HG03575 (cell line): ENCODE measurements around the gene SEMA6B.

Source experiments
- ATAC-seq: cut with Tn5 transposase; IDR thresholded peaks from one replicate; pipeline ENCODE4 v1.9.1; 2021; ENCODE audit not compliant: unreplicated experiment, insufficient number of reproducible peaks, low FRiP score; ENCODE audit errors: extremely low read depth

Gene SEMA6B

DNA sequence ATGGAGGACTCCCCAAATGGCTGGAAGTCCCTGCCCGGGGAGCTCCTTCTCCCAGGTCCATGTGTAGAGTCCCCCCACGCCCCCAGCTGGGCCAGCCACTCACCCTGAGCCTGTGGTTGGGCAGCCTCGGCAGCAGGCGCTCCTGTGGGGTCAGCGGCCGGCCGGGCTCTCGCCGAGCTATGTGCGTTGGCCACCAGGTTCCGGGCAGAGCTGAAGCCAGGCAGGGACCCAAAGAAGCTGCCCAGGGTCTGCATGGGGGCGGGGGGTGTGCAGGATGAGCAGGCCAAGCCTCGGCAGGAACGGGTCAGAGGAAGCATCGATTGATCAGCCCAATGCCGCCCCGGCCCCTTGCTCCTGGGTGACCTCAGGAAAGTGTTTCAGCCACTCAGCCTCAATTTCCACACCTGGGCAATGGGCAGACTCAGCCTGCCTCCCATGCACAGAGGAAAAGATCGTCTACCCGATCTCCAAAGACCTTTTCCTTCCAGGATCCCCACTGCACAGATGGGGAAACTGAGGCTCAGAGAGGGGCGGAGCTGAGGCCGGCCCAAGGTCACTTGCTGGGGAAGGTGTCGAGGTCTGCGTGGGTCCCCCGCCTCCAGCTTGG lies 41.9 kb downstream of the SEMA6B start:
- no peak for ATAC-seq

GRCh38 chr19:4516939-4517300 lies 42.6 kb downstream of the SEMA6B start:
- ATAC-seq: no peak

GRCh38 chr19:4516199-4516938 lies 43.1 kb downstream of the SEMA6B start:
- ATAC-seq: no peak

GRCh38 chr19:4515732-4516131 lies 43.8 kb downstream of the SEMA6B start:
- ATAC-seq: no peak

DNA sequence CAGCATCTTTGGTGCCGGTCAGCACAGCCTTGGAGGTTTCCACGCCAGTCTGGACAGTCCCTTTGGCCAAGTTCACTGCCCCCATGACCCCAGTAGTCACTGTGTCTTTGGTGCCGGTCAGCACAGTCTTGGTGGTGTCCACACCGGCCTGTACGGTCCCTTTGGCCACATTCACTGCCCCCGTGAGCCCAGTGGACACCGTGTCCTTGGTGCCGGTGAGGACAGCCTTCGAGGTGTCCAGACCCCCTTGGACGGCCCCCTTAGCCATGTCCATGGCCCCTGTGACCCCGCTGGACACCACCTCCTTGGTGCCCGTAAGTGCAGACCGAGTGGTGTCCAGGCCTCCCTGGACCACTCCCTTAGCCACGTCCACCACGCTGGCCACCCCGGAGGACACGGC lies 46.2 kb downstream of the SEMA6B start:
- no peak for ATAC-seq

- ATAC-seq: no peak
These were observed 47.4 kb downstream of the SEMA6B start for GRCh38 chr19:4512070-4512469.

GRCh38 chr19:4511300-4512054 lies 48.0 kb downstream of the SEMA6B start:
- ATAC-seq: no peak

DNA sequence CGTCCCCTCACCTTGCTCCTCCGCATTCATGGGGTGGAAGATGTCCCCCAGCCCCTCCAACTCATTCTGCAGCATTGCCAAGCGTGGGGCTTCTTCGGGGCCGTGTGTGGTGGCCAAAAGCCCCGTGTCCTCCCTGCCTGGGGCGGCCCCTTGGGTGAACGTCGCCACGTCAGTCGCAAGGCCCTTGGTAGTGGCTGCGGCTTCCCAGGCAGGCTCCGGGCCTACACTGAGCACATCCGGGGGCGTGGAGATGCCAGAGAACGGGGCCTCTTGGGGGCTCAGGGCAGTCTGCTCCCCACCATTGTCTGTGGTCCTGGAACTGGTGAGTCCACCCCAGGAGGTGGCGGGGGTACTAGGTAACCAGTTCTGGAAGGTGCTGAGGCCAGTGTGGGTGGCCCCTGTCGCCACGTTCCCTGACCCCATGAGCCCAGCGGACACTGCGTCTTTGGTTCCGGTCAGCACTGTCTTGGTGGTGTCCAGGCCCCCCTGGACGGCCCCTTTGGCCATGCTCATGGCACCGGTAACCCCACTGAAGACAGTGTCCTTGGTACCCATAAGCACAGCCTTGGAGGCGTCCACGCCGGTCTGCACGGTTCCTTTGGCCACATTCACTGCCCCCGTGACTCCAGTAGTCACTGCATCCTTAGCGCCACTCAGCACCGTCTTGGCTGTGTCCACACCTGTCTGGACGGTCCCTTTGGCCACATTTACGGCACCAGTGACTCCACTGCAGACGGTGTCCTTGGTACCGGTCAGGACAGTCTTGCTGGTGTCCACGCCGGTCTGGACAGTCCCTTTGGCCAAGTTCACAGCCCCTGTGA lies 48.8 kb downstream of the SEMA6B start:
- no peak for ATAC-seq

DNA sequence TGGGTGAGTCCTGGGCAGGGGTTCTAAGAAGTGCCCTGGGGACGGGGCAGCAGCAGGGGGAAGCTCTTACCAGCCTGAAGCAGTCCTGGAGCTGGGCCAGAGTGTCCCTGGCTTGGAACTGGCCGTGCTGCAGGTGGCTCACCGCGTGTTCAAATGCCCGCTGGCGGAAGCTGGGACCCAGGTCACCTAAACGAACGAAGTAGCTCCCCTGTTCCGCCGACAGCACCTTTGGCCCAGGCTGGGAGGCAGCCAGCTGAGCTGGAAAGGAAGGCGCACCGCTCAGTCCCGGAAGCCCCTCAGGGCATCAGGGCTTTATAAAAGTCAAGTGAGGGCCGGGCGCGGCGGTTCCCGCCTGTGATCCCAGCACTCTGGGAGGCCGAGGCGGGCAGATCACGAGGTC lies 50.8 kb downstream of the SEMA6B start:
- ATAC-seq: no peak

DNA sequence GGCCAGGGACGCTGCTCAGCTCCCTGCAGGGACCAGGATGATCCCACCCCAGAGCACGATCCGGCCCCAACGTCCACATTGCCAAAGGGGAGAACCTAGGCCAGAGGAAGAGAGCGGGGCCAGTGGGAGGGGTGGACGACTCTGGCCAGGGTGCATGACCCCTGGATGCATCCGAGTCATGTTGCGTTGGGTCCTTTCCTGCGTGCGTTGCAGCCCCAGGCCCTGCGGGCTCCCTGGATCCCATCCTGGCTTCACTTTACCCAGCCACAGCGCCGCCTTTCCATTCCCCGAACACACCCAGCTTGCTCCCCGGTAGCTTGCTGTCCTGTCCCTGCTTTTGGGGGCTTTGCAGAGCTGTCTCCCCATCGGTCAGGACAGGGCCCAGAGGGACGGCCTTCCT lies 51.7 kb downstream of the SEMA6B start:
- no peak for ATAC-seq

DNA sequence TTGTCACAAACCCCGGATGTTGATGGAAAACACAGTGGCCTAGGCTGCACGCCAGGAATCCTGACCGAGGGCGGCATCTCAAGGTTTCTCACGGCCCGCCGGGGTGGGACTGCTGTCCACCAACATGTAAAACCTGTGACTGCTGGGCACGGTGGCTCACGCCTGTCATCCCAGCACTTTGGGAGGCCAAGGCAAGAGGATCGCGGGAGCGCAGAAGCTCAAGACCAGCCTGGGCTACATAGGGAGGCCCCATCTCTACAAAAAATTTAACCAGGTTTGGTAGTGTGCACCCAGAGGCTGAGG lies 52.4 kb downstream of the SEMA6B start:
- ATAC-seq: no peak

GRCh38 chr19:4506449-4507149 lies 52.9 kb downstream of the SEMA6B start:
- no peak for ATAC-seq

- ATAC-seq: no peak
These were observed 53.7 kb downstream of the SEMA6B start for GRCh38 chr19:4505570-4506448.

GRCh38 chr19:4504891-4505569 lies 54.5 kb downstream of the SEMA6B start:
- no peak for ATAC-seq

GRCh38 chr19:4504297-4504701 lies 55.2 kb downstream of the SEMA6B start:
- ATAC-seq: no peak

DNA sequence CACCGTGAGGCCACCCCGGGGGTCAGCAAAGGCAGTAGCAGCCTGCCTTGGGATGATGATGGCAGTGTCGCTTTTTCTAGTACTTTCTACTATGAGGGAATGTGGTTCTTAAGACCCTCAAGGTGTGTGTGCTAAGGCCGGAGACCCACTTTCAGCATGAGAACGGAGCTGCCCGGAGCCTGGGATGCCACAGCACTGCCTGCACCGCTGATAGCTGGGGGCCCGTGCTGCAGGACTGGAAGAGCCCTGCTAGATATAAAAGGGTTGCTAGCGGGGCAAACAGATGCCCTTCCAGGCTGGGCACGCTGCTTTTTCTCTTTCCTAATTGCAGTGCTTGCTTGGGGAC lies 55.7 kb downstream of the SEMA6B start:
- no peak for ATAC-seq

- ATAC-seq: no peak
These were observed 56.2 kb downstream of the SEMA6B start for GRCh38 chr19:4503132-4503824.
